GM19397 (cell line): ENCODE data around the gene TMEM256.
"Not testable (repeated sequence)": the region's sequence is repeated elsewhere in the genome, so short reads cannot be mapped to it uniquely, and the experiment has no call there.

ENCODE experiments used
- ATAC-seq: cut with Tn5 transposase; IDR thresholded peaks from one replicate; pipeline ENCODE4 v1.9.1; 2021; ENCODE audit warnings: mild to moderate bottlenecking, moderate library complexity; ENCODE audit not compliant: unreplicated experiment

Gene TMEM256

DNA sequence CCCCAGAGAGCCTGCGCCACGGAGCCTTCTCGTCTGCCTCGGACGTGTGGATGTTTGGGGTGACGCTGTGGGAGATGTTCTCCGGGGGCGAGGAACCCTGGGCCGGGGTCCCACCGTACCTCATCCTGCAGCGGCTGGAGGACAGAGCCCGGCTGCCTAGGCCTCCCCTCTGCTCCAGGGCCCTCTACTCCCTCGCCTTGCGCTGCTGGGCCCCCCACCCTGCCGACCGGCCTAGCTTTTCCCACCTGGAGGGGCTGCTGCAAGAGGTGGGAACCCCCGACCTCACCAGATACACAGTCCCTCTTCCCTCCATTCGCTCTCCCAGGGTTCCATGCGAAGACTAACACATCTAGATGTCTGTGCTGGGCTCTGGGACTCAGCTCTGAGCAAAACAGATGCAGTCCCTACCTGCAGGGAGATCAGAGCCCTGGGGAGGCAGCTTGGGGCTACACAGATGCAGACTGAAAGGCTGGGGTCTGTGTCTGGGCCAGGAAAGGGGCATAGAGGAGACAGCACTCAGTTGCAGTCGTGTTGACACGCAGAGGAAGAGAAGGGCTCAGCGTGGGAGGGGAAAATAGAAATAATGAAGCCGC is 19.3 kb downstream of the TMEM256 start:
- ATAC-seq = no peak

DNA sequence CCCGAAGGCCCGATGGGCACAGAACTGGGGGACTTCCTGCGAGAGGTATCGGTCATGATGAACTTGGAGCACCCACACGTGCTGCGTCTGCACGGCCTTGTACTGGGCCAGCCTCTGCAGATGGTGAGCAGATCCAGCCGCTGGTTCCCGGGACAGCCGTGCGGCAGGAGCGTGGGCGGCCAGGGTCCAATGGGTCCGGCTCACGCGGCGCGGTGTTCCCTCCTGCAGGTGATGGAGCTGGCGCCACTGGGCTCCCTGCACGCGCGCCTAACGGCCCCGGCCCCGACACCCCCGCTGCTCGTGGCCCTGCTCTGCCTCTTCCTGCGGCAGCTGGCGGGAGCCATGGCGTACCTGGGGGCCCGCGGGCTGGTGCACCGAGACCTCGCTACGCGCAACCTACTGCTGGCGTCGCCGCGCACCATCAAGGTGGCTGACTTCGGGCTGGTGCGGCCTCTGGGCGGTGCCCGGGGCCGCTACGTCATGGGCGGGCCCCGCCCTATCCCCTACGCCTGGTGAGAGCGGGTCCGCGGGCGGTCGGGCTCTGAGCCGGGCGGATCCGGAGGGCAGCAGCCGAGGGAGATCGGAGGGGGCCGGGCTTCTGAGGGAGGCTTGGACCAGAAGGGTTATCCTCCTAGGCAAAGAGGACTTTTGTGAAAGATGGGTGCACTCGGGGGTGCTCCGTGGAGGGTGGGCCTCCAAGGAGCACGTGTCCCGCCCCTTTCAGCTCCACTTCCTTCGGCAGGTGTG is 20.0 kb downstream of the TMEM256 start:
- ATAC-seq = peak; percentile 67

DNA sequence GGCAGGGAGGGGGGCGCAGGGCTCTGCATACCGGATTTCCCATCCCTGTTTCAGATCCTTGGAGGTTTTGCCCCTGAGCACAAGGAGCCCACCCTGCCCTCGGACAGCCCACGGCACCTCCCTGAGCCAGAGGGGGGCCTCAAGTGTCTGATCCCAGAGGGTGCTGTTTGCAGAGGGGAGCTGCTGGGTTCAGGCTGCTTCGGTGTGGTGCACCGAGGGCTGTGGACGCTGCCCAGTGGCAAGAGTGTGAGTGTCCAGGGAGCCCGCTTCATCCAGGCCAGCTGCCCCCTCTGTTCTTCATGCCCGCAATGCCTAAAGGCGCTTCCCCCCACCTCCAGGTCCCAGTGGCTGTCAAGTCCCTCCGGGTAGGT is 20.5 kb downstream of the TMEM256 start:
- ATAC-seq = no peak

DNA sequence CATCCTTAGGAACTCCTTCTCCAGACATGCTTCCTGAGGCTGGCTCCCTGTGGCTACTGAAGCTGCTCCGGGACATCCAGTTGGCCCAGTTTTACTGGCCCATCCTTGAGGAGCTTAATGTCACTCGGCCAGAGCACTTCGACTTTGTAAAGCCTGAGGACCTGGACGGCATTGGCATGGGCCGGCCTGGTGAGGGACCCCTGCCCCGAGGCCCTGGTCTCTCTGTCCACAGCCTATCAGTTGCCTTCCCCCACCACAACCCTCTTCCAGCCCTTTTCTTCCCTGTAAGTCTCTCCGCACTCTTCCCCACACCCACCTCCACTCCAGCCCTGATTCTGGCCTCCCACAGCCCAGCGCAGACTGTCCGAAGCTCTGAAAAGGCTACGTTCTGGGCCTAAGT is 21.0 kb downstream of the TMEM256 start:
- ATAC-seq = no peak

DNA sequence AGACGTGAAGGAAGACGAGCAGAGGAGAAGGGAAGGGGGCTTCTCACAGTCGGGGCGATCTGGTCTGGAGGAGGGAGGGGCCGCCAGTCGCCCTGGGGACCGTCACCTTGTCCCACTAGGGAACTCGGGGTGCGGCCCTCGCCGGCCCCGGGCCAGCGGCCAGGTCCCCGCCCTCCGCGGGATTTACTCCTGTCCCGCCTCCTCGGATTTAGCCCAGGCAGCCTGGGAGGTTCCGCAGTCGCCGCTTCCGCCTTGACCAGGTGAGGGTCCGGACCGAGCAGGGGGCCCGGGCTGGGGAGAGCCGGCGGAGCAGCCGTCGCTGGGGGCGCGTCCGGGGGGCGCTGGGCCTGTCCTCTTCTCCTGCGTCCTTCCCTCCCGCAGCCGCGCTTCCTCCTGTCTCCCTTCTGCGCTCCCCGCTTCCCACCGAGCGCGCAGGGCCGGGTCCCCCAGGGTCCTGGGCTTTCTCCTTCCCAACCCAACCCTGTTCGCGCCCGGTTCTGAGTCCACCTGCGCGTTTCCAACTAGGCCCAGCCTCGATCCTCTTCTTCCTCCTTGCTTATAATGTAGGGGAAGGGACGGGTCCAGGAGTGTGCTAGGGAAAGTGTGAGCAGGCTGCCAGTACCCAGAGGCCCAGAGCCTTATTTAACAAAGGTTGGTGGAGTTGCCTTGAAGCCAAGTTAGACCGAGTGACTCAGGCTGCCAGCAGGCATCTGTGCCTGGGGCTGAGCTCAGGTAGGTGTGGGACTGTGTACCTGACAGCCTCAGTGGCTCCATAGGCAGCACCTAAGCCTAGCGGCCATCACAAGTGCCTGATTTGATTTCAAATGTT is 22.8 kb downstream of the TMEM256 start, which contains the start of gene TNK1:
Gene TNK1, plus strand, starts transcription at position 235 of the 829 bp plus-strand sequence. CDS start 1,838 bp downstream, outside the sequence.
- no peak for ATAC-seq

DNA sequence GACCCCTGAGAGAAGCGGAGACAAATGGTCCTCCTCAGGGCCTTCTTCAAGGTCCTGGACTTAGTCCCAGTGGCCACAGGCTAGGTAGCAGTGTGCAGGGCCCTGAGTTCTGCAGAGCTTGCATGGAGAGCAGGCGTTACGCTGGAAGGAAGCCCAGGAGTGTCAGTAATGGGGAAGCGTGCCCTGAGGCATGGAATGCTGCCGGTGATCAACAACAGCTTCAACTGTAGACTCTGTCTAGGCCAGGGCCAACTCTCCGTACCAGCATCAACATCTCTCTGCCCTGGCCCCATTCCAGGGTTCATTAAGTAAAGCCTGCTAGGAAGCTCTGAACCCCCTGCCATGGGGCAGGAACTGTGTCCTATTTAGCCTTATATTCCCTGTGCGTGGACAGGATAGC is 23.6 kb downstream of the TMEM256 start:
- ATAC-seq = no peak

DNA sequence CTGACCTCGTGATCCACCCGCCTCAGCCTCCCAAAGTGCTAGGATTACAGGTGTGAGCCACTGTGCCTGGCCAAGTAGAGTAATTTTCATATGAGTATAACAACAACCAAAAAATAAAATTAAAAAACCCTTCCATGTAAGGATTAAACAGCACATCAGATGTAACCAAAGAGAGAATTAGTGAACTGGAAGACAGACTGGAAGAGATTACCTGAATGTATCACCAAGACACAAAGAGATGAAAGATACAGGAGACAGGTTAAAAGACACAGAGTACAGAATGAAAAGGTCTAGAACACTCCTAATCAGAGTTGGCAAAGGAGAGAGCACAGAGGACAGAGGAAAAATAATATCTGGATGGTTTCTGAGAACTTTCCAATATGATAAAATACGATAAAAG is 24.8 kb downstream of the TMEM256 start:
- ATAC-seq = no peak

DNA sequence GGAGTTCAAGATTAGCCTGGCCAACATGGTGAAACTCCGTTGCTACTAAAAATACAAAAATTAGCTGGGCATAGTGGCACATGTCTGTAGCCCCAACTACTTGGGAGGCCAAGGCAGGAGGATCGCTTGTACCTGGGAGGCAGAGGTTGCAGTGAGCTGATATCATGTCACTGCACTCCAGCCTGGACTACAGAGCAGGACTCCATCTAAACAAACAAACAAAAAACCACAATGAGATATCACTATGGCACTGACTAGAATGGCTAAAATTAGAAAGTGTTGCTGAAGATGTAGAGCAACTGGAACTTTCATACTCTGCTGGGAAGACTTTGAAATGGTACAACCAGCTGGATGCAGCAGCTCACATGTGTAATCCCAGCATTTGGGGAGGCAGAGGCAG is 29.5 kb downstream of the TMEM256 start:
- no peak for ATAC-seq

DNA sequence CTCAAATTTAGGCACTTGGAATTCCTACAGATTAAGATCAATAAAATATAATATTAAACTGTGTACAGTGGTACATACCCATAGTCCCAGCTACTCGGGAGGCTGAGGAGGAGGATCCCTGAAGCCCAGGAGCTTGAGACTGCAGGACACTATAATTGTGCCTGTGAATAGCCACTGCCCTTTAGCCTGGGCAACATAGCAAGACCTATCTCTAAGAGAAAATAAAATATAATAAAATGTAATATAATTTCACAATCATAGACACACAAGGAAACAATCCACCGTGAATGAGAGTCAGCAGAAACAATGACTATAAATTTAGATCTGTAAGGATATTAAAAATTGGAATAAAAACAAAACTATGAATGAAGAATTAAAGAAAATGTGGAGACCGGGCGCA is 33.0 kb downstream of the TMEM256 start:
- ATAC-seq = no peak

DNA sequence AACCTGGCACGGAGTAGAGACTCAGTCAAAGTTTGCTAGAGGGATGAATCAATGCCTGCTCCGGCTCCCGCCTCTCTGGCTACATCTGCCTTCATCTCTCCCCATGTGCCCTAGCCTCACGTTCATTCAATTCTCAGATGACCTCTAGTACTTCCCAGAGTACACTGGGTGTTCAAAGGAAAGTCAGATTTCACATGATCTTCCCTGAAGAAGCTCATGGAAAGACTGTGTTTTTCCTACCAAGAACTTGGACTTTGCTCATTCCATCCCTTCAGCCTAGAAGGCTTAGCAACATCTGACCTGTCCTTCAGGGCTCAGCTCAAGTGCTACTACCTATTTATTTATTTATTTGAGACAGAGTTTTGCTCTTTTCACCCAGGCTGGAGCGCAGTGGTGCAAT is 34.1 kb downstream of the TMEM256 start:
- ATAC-seq = no peak

DNA sequence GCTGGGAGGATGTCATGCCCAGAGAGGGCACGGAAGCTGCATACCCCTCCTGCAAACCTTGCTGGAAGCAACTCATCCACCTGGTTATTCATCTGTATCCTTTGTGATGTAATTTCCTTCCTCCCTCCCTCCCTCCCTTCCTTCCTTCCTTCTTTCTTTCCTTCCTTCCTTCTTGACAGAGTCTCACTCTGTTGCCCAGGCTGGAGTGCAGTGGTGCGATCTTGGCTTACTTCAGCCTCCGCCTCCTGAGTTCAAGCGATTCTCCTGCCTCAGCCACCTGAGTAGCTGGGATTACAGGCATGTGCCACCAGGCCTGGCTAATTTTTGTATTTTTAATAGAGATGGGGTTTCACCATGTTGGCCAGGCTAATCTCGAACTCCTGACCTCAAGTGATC is 35.3 kb downstream of the TMEM256 start:
- not testable (repeated sequence) for ATAC-seq

DNA sequence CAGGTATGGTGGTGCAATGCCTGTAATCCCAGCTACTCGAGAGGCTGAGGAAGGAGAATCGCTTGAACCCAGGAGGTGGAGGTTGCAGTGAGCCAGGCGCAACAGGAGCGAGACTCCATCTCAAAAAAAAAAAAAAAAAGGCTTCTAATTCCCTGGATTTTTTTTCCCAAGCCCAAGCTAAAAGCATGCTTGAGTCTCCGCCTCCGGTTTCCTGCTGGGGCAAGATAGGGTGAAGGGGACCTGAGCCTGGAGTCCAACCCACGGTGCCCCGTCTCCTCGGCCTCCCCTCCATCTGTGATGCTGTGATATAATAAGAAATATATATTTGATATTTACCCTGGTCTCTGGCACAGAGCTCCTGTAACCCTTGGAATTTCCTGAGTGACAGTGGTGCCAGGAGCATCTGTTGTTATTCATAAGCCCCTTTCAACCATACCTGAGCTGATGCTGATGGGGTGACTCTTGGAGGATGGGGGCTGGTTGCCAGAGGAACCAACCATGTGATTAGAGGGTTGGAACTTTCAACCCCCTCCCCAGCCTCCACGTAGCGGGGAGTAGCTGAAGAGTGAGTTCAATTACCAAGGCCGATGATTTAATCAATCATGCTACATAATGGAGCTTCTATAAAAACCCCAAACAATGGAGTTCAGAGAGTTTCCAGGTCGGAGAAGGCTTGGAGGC is 35.8 kb downstream of the TMEM256 start:
- ATAC-seq = no peak

DNA sequence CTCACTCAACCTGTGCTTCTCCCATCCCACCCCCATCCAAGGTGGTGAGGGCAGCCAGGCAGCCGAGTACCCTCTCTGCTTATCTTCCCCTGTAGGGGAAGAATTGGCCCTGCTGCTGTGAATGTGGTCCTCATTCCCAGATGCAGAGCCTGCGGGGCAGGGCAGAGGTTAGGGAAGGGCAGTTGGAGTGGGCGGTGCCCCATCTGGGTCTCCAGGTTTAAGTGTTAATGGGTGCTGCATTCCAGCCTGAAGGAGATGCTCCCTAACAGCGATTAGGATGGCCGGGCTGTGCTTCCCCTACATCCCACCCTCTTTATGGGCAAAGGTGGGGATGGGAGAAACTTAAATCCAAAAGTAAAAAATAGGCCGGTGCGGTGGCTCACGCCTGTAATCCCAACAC is 36.8 kb downstream of the TMEM256 start:
- no peak for ATAC-seq

DNA sequence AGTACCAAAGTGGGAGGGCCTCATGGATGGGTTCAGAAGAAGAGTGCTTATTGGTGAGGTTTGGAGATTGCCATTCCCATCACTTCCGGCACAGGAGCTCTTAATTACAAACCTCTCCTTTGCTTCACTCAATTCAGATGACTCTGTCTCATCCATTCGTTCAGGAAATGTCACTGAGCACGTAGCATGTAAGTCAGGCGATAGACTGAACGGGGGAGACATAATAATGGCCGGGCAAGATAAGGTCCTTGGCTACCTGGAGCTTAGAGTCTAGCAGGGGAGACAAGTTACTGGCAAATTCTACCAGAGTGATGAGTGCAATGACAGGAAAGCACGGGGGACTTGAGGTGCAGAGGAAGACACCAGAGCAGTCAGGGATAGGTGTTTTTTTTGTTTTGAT is 37.9 kb downstream of the TMEM256 start:
- ATAC-seq = not testable (repeated sequence)

DNA sequence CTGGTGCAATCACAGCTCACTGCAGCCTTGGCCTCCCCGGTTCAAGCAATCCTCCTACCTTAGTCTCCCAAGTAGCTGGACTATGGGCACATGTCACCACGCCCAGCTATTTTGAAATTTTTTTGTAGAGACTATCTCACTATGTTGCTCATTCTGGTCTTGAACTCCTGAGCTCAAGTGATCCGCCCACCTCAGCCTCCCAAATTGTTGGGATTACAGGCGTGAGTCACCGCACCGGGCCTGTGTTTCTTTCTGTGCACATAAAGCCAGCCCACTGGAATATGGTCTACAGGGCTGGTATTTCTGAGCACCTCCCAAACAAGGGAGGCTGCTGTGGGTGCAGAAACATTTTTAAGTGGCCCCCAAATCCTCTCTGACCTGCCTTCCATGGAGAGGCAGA is 40.6 kb downstream of the TMEM256 start:
- no peak for ATAC-seq

DNA sequence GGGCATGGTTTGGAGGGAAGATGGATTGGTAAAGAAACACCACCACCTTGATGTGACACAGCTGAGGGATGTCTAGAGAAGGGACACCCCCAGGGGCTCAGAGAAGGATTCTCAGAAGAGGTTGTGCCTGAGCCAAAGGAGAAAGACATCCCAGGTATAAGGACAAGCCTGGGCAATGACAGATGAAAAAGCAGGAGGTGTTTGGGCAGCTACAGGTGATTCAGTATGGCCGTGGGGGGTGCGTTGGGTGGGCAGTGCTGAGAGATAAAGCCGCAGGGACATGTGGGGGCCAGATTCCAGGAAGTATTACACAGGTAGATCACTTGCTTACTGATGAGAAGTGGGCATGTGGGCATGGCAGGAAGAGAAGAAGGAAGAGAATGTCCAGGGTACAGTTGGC is 42.0 kb downstream of the TMEM256 start:
- no peak for ATAC-seq

DNA sequence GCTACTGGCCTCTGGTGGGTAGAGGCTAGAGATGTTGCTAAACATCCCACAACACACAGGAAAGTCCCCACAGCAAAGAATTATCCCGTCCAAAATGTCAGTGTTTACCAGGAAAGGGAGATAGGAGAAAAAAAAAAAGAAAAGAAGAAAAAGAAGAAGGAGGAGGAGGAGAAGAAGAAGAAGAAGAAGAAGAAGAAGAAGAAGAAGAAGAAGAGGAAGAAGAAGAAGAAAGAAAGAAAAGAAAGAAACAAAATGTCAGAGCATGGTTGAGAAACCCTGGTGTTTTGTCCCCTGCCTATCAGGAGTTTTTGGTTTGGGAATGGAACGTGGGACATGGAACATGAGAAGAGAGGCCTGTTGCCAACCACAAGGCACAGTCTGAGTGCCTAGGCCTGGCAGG is 46.5 kb downstream of the TMEM256 start:
- no peak for ATAC-seq

DNA sequence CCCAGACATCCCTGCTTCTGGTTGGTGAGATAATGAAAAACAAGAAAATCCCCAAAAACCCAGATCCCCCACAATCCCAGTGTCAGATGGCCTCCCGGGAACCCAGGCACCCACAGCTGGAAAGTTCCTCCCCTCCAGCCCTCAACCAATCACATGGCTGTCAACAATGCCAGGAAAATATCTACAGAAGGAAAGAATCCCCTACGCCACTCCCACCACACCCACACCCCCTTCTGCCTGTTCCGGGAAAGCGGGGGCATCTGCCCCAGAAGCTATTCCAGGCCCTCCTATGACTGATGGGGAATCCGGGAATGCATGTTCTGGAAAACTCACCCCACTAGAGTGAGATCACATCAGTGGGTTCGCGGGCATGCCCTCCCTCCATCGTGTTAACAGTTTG is 47.1 kb downstream of the TMEM256 start:
- no peak for ATAC-seq

DNA sequence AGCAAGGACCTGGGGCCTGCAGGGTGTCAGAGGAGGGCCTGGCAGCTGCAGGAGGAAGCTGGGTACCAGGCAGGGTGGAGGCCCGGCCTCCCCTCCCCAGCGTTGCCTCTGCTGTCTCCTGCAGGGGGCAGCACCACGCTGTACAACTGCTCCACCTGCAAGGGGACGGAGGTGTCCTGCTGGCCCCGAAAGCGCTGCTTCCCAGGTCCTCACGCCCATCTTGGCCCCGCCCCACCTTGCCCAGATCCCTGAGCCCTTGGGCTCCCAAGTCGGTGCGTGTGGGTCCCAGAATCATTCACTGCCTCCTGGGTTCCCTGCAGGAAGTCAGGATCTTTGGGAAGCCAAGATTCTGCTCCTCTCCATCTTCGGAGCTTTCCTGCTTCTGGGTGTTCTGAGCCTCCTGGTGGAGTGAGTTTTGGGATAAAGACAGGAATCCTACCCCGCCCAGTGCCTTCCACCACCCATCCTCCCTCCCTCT is 47.8 kb downstream of the TMEM256 start:
- ATAC-seq = no peak

DNA sequence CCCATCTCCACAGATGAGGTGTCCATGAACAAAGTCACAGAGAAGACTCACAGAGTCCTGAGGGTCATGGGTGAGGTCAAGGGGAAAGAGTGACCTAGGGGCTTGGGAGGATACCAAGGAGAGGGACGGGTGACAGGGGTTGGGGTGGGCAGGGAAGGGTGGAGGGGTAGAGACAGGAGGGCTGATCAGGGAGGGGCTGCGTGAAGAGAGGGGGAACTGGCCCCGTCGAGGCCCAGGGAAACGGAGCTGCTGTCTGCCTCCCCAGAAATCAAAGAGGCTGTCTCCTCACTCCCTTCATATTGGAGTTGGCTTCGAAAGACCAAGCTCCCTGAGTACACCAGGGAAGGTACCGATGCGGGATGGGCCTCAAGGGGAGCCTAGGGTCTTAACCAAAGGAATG is 48.3 kb downstream of the TMEM256 start:
- no peak for ATAC-seq

DNA sequence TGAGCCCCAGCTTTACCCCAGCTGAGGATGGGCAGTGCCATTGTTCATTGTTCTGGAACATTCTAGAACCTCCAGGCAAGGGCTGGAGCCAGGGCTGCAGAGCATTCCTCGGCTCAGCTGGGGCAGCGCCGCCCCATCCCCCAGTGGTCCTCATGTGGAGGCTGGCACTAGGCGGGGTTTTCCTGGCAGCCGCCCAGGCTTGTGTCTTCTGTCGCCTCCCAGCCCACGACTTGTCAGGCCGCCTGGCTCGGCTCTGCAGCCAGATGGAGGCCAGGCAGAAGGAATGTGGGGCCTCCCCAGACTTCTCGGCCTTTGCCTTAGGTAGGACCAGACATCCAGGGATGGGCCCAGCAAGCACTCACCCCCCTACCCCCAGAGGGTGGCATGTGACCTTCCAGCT is 48.8 kb downstream of the TMEM256 start, which contains the start of gene TMEM95:
Gene TMEM95, plus strand, starts transcription at position 104 of the 400 bp plus-strand sequence. Its CDS starts 49 bp downstream, at position 153.
- no peak for ATAC-seq
